NCI-H187 (cell line): ENCODE measurements around the gene CORO2B.

Experiments used
- DNase-seq, 2 experiments: peaks; one replicate each; lab custom pipeline; 2025; lab: John Stamatoyannopoulos, UW

Gene CORO2B

GRCh38 chr15:68775671-68776476 lies 197.1 kb downstream of the CORO2B start:
- no peak for DNase-seq

GRCh38 chr15:68776477-68777270 lies 197.9 kb downstream of the CORO2B start:
- no peak for DNase-seq
